SU-DHL-6 (cell line): ENCODE measurements around the gene CLPX.
"Not testable (repeated sequence)": the region's sequence is repeated elsewhere in the genome, so short reads cannot be mapped to it uniquely, and the experiment has no call there.

Experiments used
- H2AFZ ChIP-seq: fragments of 200-600 bp; sonication (generic); 2 replicates; pipeline ENCODE4 v1.6.1; 2014; ENCODE audit warnings: low read depth, mild to moderate bottlenecking, moderate library complexity, mixed read lengths, antibody characterized with exemption, low read length; ENCODE audit not compliant: severe bottlenecking
- H3F3A ChIP-seq: fragments of 200-600 bp; shearing (Covaris generic); 2 replicates; pipeline ENCODE4 v1.6.0; 2016; ENCODE audit warnings: antibody characterized with exemption, mild to moderate bottlenecking; ENCODE audit not compliant: insufficient read depth
- H3K27ac ChIP-seq: fragments of 200-600 bp; sonication (generic); 2 replicates; pipeline ENCODE4 v1.5.1; 2016; ENCODE audit warnings: low read depth, mild to moderate bottlenecking, low read length, moderate library complexity, mixed read lengths
- H3K27me3 ChIP-seq: fragments of 200-600 bp; sonication (generic), shearing (Covaris generic); 2 replicates; pipeline ENCODE4 v1.6.0; 2014; ENCODE audit warnings: mild to moderate bottlenecking, low read length
- H3K36me3 ChIP-seq: fragments of 200-600 bp; sonication (generic); 2 replicates; pipeline ENCODE4 v1.6.1; 2014; ENCODE audit warnings: mild to moderate bottlenecking, low read length, mixed read lengths
- H3K4me2 ChIP-seq: fragments of 300-600, 200-600 bp; shearing (Covaris generic), sonication (generic); 2 replicates; pipeline ENCODE4 v1.6.0; 2014; ENCODE audit warnings: low read length, low read depth, mild to moderate bottlenecking; ENCODE audit not compliant: poor library complexity, severe bottlenecking
- H3K4me3 ChIP-seq: fragments of 200-600 bp; sonication (generic); 2 replicates; pipeline ENCODE4 v1.5.1; 2014; ENCODE audit warnings: antibody characterized with exemption, low read length, mild to moderate bottlenecking, mixed read lengths; ENCODE audit not compliant: insufficient read depth, poor library complexity, severe bottlenecking
- H3K79me2 ChIP-seq: fragments of 200-600 bp; sonication (generic); 2 replicates; pipeline ENCODE4 v1.6.1; 2014; ENCODE audit warnings: mild to moderate bottlenecking, low read length, moderate library complexity; ENCODE audit not compliant: insufficient read depth
- H3K9ac ChIP-seq: fragments of 200-600 bp; sonication (generic); 2 replicates; pipeline ENCODE4 v1.7.0; 2014; ENCODE audit warnings: mild to moderate bottlenecking, low read length
- H3K9me2 ChIP-seq: fragments of 200-600 bp; sonication (generic); replicated peaks from 2 replicates; pipeline ENCODE4 v1.6.1; 2014; ENCODE audit warnings: low read length; ENCODE audit not compliant: insufficient read depth
- H3K9me3 ChIP-seq: fragments of 200-600 bp; sonication (generic); 2 replicates; pipeline ENCODE4 v1.6.1; 2014; ENCODE audit warnings: low read length, mixed read lengths; ENCODE audit not compliant: insufficient read depth
- H4K20me1 ChIP-seq: fragments of 200-600 bp; sonication (generic); 2 replicates; pipeline ENCODE4 v1.6.1; 2014; ENCODE audit warnings: low read depth, mild to moderate bottlenecking, antibody characterized with exemption, low read length, moderate library complexity, mixed read lengths
- CTCF ChIP-seq: fragments of 200-600 bp; sonication (generic); IDR thresholded peaks from one replicate; pipeline ENCODE4 v1.5.1; 2017; ENCODE audit warnings: antibody characterized with exemption, mild to moderate bottlenecking, low read length, moderate library complexity; ENCODE audit not compliant: insufficient read depth, poor library complexity, severe bottlenecking
- EZH2phosphoT487 ChIP-seq: fragments of 200-600 bp; sonication (generic), shearing (Covaris generic); conservative IDR thresholded peaks from 2 replicates; pipeline ENCODE4 v1.6.1; 2018; ENCODE audit warnings: mild to moderate bottlenecking, antibody characterized with exemption, low read length, moderate library complexity, mixed read lengths

Gene CLPX

GRCh38 chr15:65100442-65100841, 84.7 kb downstream of the CLPX start:
- Histone ChIP-seq H3K9me2 (no peaks in the 10 kb centered on the region), H3F3A (no peaks in the 10 kb centered on the region), H3K4me2 (no peak overlapping the region), H3K36me3 (no peaks in the 10 kb centered on the region), H3K27me3 (no peaks in the 10 kb centered on the region), H3K9me3 (no peaks in the 10 kb centered on the region), H3K9ac (no peak overlapping the region), H4K20me1 (no peaks in the 10 kb centered on the region), H3K27ac (no peak overlapping the region), H3K79me2 (no peaks in the 10 kb centered on the region), H2AFZ (no peak overlapping the region), H3K4me3 (no peak overlapping the region)
- TF ChIP-seq EZH2phosphoT487, result no peak

- not testable (repeated sequence) for H3K9me2 ChIP-seq, H3K27ac ChIP-seq, H3K9ac ChIP-seq, H3K36me3 ChIP-seq, H3F3A ChIP-seq, H3K9me3 ChIP-seq, H4K20me1 ChIP-seq, H3K4me2 ChIP-seq, H3K4me3 ChIP-seq, H2AFZ ChIP-seq, H3K27me3 ChIP-seq, H3K79me2 ChIP-seq
Observed at GRCh38 chr15:65099801-65100200, 85.3 kb downstream of the CLPX start.

DNA sequence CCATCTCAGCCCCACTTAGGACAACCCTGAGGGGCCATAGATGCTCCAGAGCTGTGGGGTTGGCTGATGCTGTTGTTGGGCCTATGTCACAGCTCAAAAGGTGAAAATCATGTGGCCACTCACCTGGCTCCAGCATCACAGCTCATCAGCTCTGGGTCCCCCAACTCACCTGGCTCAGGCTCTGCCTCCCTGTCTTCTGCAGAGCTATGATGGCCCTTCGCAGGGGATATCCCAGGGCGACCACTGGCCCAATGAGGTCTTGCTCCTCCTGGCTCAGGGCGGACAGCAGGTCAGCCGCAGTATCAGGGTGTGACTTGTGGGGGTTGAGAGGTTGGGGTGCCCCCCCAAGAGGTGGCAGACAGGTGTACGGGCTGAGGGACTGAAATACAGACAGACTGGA, 85.8 kb downstream of the CLPX start:
- no peaks in the 10 kb centered on the region for H4K20me1 ChIP-seq
- TF ChIP-seq CTCF (no peak), EZH2phosphoT487 (no peak)
- H3F3A ChIP-seq, result no peaks in the 10 kb centered on the region
- H3K4me3 ChIP-seq, result no peak overlapping the region
- H3K79me2 ChIP-seq, result no peaks in the 10 kb centered on the region
- no peaks in the 10 kb centered on the region for H3K27me3 ChIP-seq
- H3K27ac ChIP-seq, result no peak overlapping the region
- H3K9ac ChIP-seq, result no peak overlapping the region
- H2AFZ ChIP-seq, result no peak overlapping the region
- no peak overlapping the region for H3K4me2 ChIP-seq
- no peaks in the 10 kb centered on the region for H3K9me3 ChIP-seq
- H3K36me3 ChIP-seq, result no peaks in the 10 kb centered on the region
- no peaks in the 10 kb centered on the region for H3K9me2 ChIP-seq
